ENCODE measurements around the gene DMD.

The DMD gene

GRCh38 chrX:31301203-31301602 lies 1910.1 kb downstream of the DMD start:
- H3K9me3 ChIP-seq (ENCODE audit: insufficient read depth, low read length, severe bottlenecking): no peaks in the 10 kb centered on the region
- DNase-seq: no peak
- H3K9ac ChIP-seq (ENCODE audit: low read depth, low read length): no peak overlapping the region
- no peak overlapping the region for H3K4me2 ChIP-seq (ENCODE audit: insufficient read depth, low read length)
- no peaks in the 10 kb centered on the region for H3K27me3 ChIP-seq (ENCODE audit: insufficient read depth, low read length, poor library complexity)
- no peaks in the 10 kb centered on the region for H3K4me1 ChIP-seq (ENCODE audit: insufficient read depth, low read length)
- H2AFZ ChIP-seq (ENCODE audit: low read depth, low read length): no peak overlapping the region
- no peak for ATAC-seq (ENCODE audit: insufficient read depth, low read depth)
- no peaks in the 10 kb centered on the region for H4K20me1 ChIP-seq (ENCODE audit: insufficient read depth, low read length)
- no peak overlapping the region for H3K4me3 ChIP-seq (ENCODE audit: low read depth in 1 of 2, low read length in 2 of 2)
- no peaks in the 10 kb centered on the region for H3K79me2 ChIP-seq (ENCODE audit: insufficient read depth, low read length)
- H3K27ac ChIP-seq (ENCODE audit: low read length): no peak overlapping the region
- no peaks in the 10 kb centered on the region for H3K36me3 ChIP-seq (ENCODE audit: insufficient read depth, low read length)
- TF ChIP-seq CTCF (IDR thresholded peaks at IDR 0.05; ENCODE audit: borderline replicate concordance, extremely low read depth, low read length, poor library complexity, severe bottlenecking) (no peak), EZH2 (IDR thresholded peaks at IDR 0.05; ENCODE audit: borderline replicate concordance, low read depth, low read length, severe bottlenecking) (no peak)

- no peak for ATAC-seq (ENCODE audit: insufficient read depth, low read depth)
- TF ChIP-seq CTCF (IDR thresholded peaks at IDR 0.05; ENCODE audit: borderline replicate concordance, extremely low read depth, low read length, poor library complexity, severe bottlenecking) (no peak), EZH2 (IDR thresholded peaks at IDR 0.05; ENCODE audit: borderline replicate concordance, low read depth, low read length, severe bottlenecking) (no peak)
- H2AFZ ChIP-seq (ENCODE audit: low read depth, low read length): no peak overlapping the region
- H4K20me1 ChIP-seq (ENCODE audit: insufficient read depth, low read length): no peaks in the 10 kb centered on the region
- H3K79me2 ChIP-seq (ENCODE audit: insufficient read depth, low read length): no peaks in the 10 kb centered on the region
- H3K4me3 ChIP-seq (ENCODE audit: low read depth in 1 of 2, low read length in 2 of 2): no peak overlapping the region
- H3K27ac ChIP-seq (ENCODE audit: low read length): no peak overlapping the region
- H3K4me1 ChIP-seq (ENCODE audit: insufficient read depth, low read length): no peaks in the 10 kb centered on the region
- H3K27me3 ChIP-seq (ENCODE audit: insufficient read depth, low read length, poor library complexity): no peaks in the 10 kb centered on the region
- no peak for DNase-seq
- no peak overlapping the region for H3K4me2 ChIP-seq (ENCODE audit: insufficient read depth, low read length)
- H3K9ac ChIP-seq (ENCODE audit: low read depth, low read length): no peak overlapping the region
- H3K36me3 ChIP-seq (ENCODE audit: insufficient read depth, low read length): no peaks in the 10 kb centered on the region
- no peaks in the 10 kb centered on the region for H3K9me3 ChIP-seq (ENCODE audit: insufficient read depth, low read length, severe bottlenecking)
Observed at GRCh38 chrX:31298916-31299315, 1912.4 kb downstream of the DMD start.

GRCh38 chrX:31297881-31298280 lies 1913.5 kb downstream of the DMD start:
- no peak overlapping the region for H2AFZ ChIP-seq (ENCODE audit: low read depth, low read length)
- H3K79me2 ChIP-seq (ENCODE audit: insufficient read depth, low read length): no peaks in the 10 kb centered on the region
- H3K27me3 ChIP-seq (ENCODE audit: insufficient read depth, low read length, poor library complexity): no peaks in the 10 kb centered on the region
- no peak overlapping the region for H3K27ac ChIP-seq (ENCODE audit: low read length)
- no peaks in the 10 kb centered on the region for H3K36me3 ChIP-seq (ENCODE audit: insufficient read depth, low read length)
- H4K20me1 ChIP-seq (ENCODE audit: insufficient read depth, low read length): no peaks in the 10 kb centered on the region
- H3K4me1 ChIP-seq (ENCODE audit: insufficient read depth, low read length): no peaks in the 10 kb centered on the region
- H3K9me3 ChIP-seq (ENCODE audit: insufficient read depth, low read length, severe bottlenecking): no peaks in the 10 kb centered on the region
- ATAC-seq (ENCODE audit: insufficient read depth, low read depth): no peak
- TF ChIP-seq CTCF (IDR thresholded peaks at IDR 0.05; ENCODE audit: borderline replicate concordance, extremely low read depth, low read length, poor library complexity, severe bottlenecking) (no peak), EZH2 (IDR thresholded peaks at IDR 0.05; ENCODE audit: borderline replicate concordance, low read depth, low read length, severe bottlenecking) (no peak)
- H3K4me2 ChIP-seq (ENCODE audit: insufficient read depth, low read length): no peak overlapping the region
- no peak overlapping the region for H3K9ac ChIP-seq (ENCODE audit: low read depth, low read length)
- no peak for DNase-seq
- no peak overlapping the region for H3K4me3 ChIP-seq (ENCODE audit: low read depth in 1 of 2, low read length in 2 of 2)

GRCh38 chrX:31294475-31294874 lies 1916.9 kb downstream of the DMD start:
- no peak overlapping the region for H3K4me3 ChIP-seq (ENCODE audit: low read depth in 1 of 2, low read length in 2 of 2)
- no peaks in the 10 kb centered on the region for H4K20me1 ChIP-seq (ENCODE audit: insufficient read depth, low read length)
- no peaks in the 10 kb centered on the region for H3K27me3 ChIP-seq (ENCODE audit: insufficient read depth, low read length, poor library complexity)
- H3K4me1 ChIP-seq (ENCODE audit: insufficient read depth, low read length): no peaks in the 10 kb centered on the region
- H3K4me2 ChIP-seq (ENCODE audit: insufficient read depth, low read length): no peak overlapping the region
- H3K36me3 ChIP-seq (ENCODE audit: insufficient read depth, low read length): no peaks in the 10 kb centered on the region
- no peak overlapping the region for H3K27ac ChIP-seq (ENCODE audit: low read length)
- H3K9me3 ChIP-seq (ENCODE audit: insufficient read depth, low read length, severe bottlenecking): no peaks in the 10 kb centered on the region
- DNase-seq: no peak
- no peak overlapping the region for H2AFZ ChIP-seq (ENCODE audit: low read depth, low read length)
- no peak overlapping the region for H3K9ac ChIP-seq (ENCODE audit: low read depth, low read length)
- no peak for ATAC-seq (ENCODE audit: insufficient read depth, low read depth)
- no peaks in the 10 kb centered on the region for H3K79me2 ChIP-seq (ENCODE audit: insufficient read depth, low read length)
- TF ChIP-seq CTCF (IDR thresholded peaks at IDR 0.05; ENCODE audit: borderline replicate concordance, extremely low read depth, low read length, poor library complexity, severe bottlenecking) (no peak), EZH2 (IDR thresholded peaks at IDR 0.05; ENCODE audit: borderline replicate concordance, low read depth, low read length, severe bottlenecking) (no peak)

Data from DND-41 (cell line).